ENCODE results near the gene LSM14B. TPM values are rescaled to one million over a fixed set of nuclear protein-coding genes. Genes with fewer than 3 reads are reported as not detected.

The LSM14B gene
- total RNA-seq, 1 experiment from 2014 or later, result 82.4 TPM

DNA sequence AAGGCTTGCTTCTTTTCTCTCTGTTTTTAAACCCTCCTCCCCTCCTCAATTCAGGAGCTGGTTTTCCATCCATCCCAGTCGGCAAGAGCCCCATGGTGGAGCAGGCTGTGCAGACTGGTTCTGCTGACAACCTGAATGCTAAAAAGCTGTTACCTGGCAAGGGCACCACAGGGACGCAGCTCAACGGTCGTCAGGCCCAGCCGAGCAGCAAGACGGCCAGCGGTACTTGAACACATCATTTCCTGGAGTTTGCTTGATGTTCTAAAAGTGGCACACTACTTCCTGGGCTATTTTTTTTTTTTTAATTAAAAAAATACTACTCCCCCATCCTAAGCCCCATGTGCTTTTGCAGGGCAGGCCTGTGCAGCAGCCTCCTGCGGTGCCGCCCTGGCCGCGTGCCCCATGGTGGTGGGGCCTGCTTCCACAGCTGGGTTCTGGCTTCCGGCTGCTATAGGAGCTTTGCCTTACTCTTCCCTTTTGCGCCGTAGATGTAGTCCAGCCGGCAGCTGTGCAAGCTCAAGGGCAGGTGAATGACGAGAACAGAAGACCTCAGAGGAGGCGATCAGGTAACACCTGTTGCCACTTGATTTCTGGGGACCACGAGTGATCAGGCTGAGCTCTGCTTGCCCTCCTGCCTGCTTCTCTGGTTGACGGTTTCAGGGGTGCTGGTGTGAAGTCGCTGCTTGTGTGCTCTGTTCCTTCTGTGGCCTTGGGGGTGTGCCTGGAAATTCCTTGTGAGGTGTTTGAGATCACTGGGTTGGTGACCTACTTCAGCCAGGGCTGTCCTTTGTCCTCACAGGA lies 7.7 kb downstream of the LSM14B start:
- Histone ChIP-seq H3K18ac (ENCODE audit: insufficient read length, low read depth, low read length) (no peak overlapping the region), H2BK120ac (ENCODE audit: low read depth, low read length, poor library complexity, severe bottlenecking) (no peak overlapping the region), H4K5ac (ENCODE audit: insufficient read length, low read depth, low read length) (no peak overlapping the region), H4K20me1 (ENCODE audit: control insufficient read depth, insufficient read depth, insufficient read length) (peaks cover 3% of the 10 kb centered on the region), H3K27ac (ENCODE audit: insufficient read length, low read depth, low read length) (no peak overlapping the region), H3K79me1 (ENCODE audit: insufficient read depth, low read depth, low read length, poor library complexity, severe bottlenecking) (peaks cover 6% of the 10 kb centered on the region), H3K4me2 (ENCODE audit: insufficient read depth, insufficient read length, low read length) (no peak overlapping the region), H3K27me3 (ENCODE audit: insufficient read depth, low read length) (no peaks in the 10 kb centered on the region), H3K79me2 (ENCODE audit: insufficient read depth, low read length) (no peaks in the 10 kb centered on the region; the same call in 1 of the 2 replicates), H3K56ac (ENCODE audit: insufficient read length, low read depth, low read length) (no peak overlapping the region), H2AFZ (ENCODE audit: low read length) (no peak overlapping the region), H3T11ph (ENCODE audit: low read length) (no peak overlapping the region), H2BK12ac (ENCODE audit: insufficient read length, low read depth, low read length) (no peak overlapping the region), H3K4ac (ENCODE audit: low read depth, low read length) (no peak overlapping the region), H3K23me2 (ENCODE audit: insufficient read length, low read depth, low read length, poor library complexity, severe bottlenecking) (no peaks in the 10 kb centered on the region), H3K23ac (ENCODE audit: insufficient read length, low read depth, low read length) (no peak overlapping the region), H4K8ac (replicated peaks; ENCODE audit: insufficient read length, low read depth, low read length) (no peak overlapping the region), H2BK20ac (ENCODE audit: low read depth, low read length, poor library complexity, severe bottlenecking) (no peak overlapping the region), H2BK5ac (ENCODE audit: insufficient read length, low read length) (no peak overlapping the region), H4K91ac (ENCODE audit: insufficient read length, low read depth, low read length) (no peak overlapping the region), H2BK15ac (ENCODE audit: low read depth, low read length) (no peak overlapping the region), H3K9ac (ENCODE audit: extremely low read depth, insufficient read length, low read length) (no peak overlapping the region), H3K14ac (ENCODE audit: insufficient read depth, low read length) (no peak overlapping the region), H3K4me1 (ENCODE audit: insufficient read depth, low read length) (no peaks in the 10 kb centered on the region), H2AK5ac (ENCODE audit: insufficient read length, low read length) (no peak overlapping the region), H3K9me3 (ENCODE audit: control insufficient read depth, low read depth, low read length) (no peaks in the 10 kb centered on the region)
- no peak for TF ChIP-seq CTCF (conservative IDR thresholded peaks at IDR 0.05)
- Mint-ChIP-seq H3K36me3 (ENCODE audit: insufficient read depth in 1 of 3, low read depth in 3 of 3) (peaks cover 68 to 100% (median 95%) of the 10 kb centered on the region in 3 experiments), H3K27ac (no peak overlapping the region), H3K4me3 (no peak overlapping the region), H3K27me3 (ENCODE audit: low read depth) (no peaks in the 10 kb centered on the region), H3K9me3 (no peaks in the 10 kb centered on the region), H3K4me1 (no peaks in the 10 kb centered on the region)
- no CpG with 5 or more reads among the region's 20 CpGs for WGBS (ENCODE audit: extremely low coverage, insufficient read length, low lambda C conversion rate)
- no peak for DNase-seq

Data from H9 (cell line).